OCI-LY1 (cell line): ENCODE results near the gene USB1.

Experiments
- H2AFZ ChIP-seq: fragments of 200-600 bp; sonication (generic), shearing (Covaris generic); 2 replicates; pipeline ENCODE4 v1.6.0; 2014; ENCODE audit warnings: antibody characterized with exemption, mild to moderate bottlenecking, low read length
- H3F3A ChIP-seq: fragments of 200-600 bp; sonication (generic), shearing (Covaris generic); 2 replicates; pipeline ENCODE4 v1.6.0; 2014; ENCODE audit warnings: mild to moderate bottlenecking, antibody characterized with exemption, low read length, moderate library complexity; ENCODE audit not compliant: insufficient read depth
- H3K27ac ChIP-seq: fragments of 200-600 bp; sonication (generic); 2 replicates; pipeline ENCODE4 v1.5.1; 2014; ENCODE audit warnings: low read length, mixed run types, mild to moderate bottlenecking, low read depth; ENCODE audit not compliant: poor library complexity, severe bottlenecking
- H3K27me3 ChIP-seq: fragments of 200-600 bp; sonication (generic); 2 replicates; pipeline ENCODE4 v1.6.0; 2014; ENCODE audit warnings: antibody characterized with exemption, mild to moderate bottlenecking, low read length, moderate library complexity; ENCODE audit not compliant: insufficient read depth
- H3K36me3 ChIP-seq: fragments of 200-600 bp; sonication (generic); 2 replicates; pipeline ENCODE4 v1.6.1; 2014; ENCODE audit warnings: mild to moderate bottlenecking, antibody characterized with exemption, low read length, moderate library complexity, mixed read lengths; ENCODE audit not compliant: insufficient read depth
- H3K4me1 ChIP-seq: fragments of 200-600 bp; sonication (generic); 2 replicates; pipeline ENCODE4 v1.5.1; 2014; ENCODE audit warnings: mild to moderate bottlenecking, low read length, moderate library complexity; ENCODE audit not compliant: insufficient read depth, severe bottlenecking
- H3K4me2 ChIP-seq: fragments of 200-600 bp; sonication (generic), shearing (Covaris generic); 2 replicates; pipeline ENCODE4 v1.6.1; 2014; ENCODE audit warnings: low read length
- H3K4me3 ChIP-seq: fragments of 200-600 bp; sonication (generic); 2 replicates; pipeline ENCODE4 v1.5.1; 2014; ENCODE audit warnings: low read length, low read depth, mild to moderate bottlenecking, mixed read lengths; ENCODE audit not compliant: poor library complexity, severe bottlenecking
- H3K79me2 ChIP-seq: fragments of 200-600 bp; shearing (Covaris generic); 2 replicates; pipeline ENCODE4 v1.6.1; 2016; ENCODE audit warnings: mixed run types, low read length, mixed read lengths; ENCODE audit not compliant: insufficient read depth
- H3K9ac ChIP-seq: fragments of 200-600 bp; sonication (generic), shearing (Covaris generic); 2 replicates; pipeline ENCODE4 v1.6.1; 2014; ENCODE audit warnings: mild to moderate bottlenecking, low read length, mixed read lengths
- H3K9me2 ChIP-seq: fragments of 200-600 bp; sonication (generic), shearing (Covaris generic); 2 replicates; pipeline ENCODE4 v1.6.1; 2014; ENCODE audit warnings: low read depth, mild to moderate bottlenecking, low read length, mixed read lengths
- H3K9me3 ChIP-seq: fragments of 200-600 bp; shearing (Covaris generic); 2 replicates; pipeline ENCODE4 v1.6.1; 2014; ENCODE audit warnings: low read length, mixed read lengths
- H4K20me1 ChIP-seq: fragments of 200-600 bp; sonication (generic), shearing (Covaris generic); 2 replicates; pipeline ENCODE4 v1.6.0; 2016; ENCODE audit warnings: mild to moderate bottlenecking, low read length; ENCODE audit not compliant: insufficient read depth
- CTCF ChIP-seq: fragments of 200-600 bp; sonication (generic), shearing (Covaris generic); IDR thresholded peaks from 2 replicates; pipeline ENCODE4 v1.5.1; 2017; ENCODE audit warnings: mild to moderate bottlenecking, antibody characterized with exemption, low read length, moderate library complexity, mixed read lengths
- EZH2 ChIP-seq: fragments of 200-600 bp; sonication (generic), shearing (Covaris generic); IDR thresholded peaks from 2 replicates; pipeline ENCODE4 v1.8.0; 2017; ENCODE audit warnings: borderline replicate concordance, mixed run types, mild to moderate bottlenecking, antibody characterized with exemption, low read length, moderate library complexity, mixed read lengths

The USB1 gene

GRCh38 chr16:57995721-57996405, 5.3 kb upstream of the USB1 start:
- Histone ChIP-seq H2AFZ (no peak overlapping the region), H3K9me2 (no peaks in the 10 kb centered on the region), H3F3A (no peaks in the 10 kb centered on the region), H3K4me1 (peaks cover 12% of the 10 kb centered on the region), H3K4me2 (no peak overlapping the region), H3K4me3 (no peak overlapping the region), H3K27me3 (0 out of 2 replicates have a peak, but pooled peaks cover 6% of the 10 kb centered on the region), H3K9me3 (no peaks in the 10 kb centered on the region), H3K79me2 (no peaks in the 10 kb centered on the region), H3K36me3 (peaks cover 19% of the 10 kb centered on the region), H3K9ac (no peak overlapping the region), H3K27ac (no peak overlapping the region), H4K20me1 (no peaks in the 10 kb centered on the region)
- TF ChIP-seq CTCF (no peak), EZH2 (no peak)

GRCh38 chr16:57996406-57997175, 4.6 kb upstream of the USB1 start:
- H3K4me1 ChIP-seq = peaks cover 12% of the 10 kb centered on the region
- no peak overlapping the region for H3K4me2 ChIP-seq

GRCh38 chr16:57997176-57997527, 4.1 kb upstream of the USB1 start:
- no peaks in the 10 kb centered on the region for H4K20me1 ChIP-seq

More at GRCh38 chr16:57996406-57997175, 4.6 kb upstream of the USB1 start:
- H3K27me3 ChIP-seq = no peaks in the 10 kb centered on the region
- no peak overlapping the region for H3K9ac ChIP-seq
- H3K9me2 ChIP-seq = no peaks in the 10 kb centered on the region
- H3K36me3 ChIP-seq = peaks cover 19% of the 10 kb centered on the region
- H3K79me2 ChIP-seq = no peaks in the 10 kb centered on the region
- H3K4me3 ChIP-seq = no peak overlapping the region
- TF ChIP-seq EZH2 (no peak), CTCF (no peak)
- no peaks in the 10 kb centered on the region for H4K20me1 ChIP-seq
- no peak overlapping the region for H2AFZ ChIP-seq
- no peak overlapping the region for H3K27ac ChIP-seq
- no peaks in the 10 kb centered on the region for H3K9me3 ChIP-seq
- H3F3A ChIP-seq = no peaks in the 10 kb centered on the region

More at GRCh38 chr16:57997176-57997527, 4.1 kb upstream of the USB1 start:
- no peaks in the 10 kb centered on the region for H3K27me3 ChIP-seq
- no peaks in the 10 kb centered on the region for H3K9me3 ChIP-seq
- H3K4me1 ChIP-seq = peaks cover 18% of the 10 kb centered on the region
- H3K27ac ChIP-seq = no peak overlapping the region
- no peak overlapping the region for H3K9ac ChIP-seq
- peaks cover 19% of the 10 kb centered on the region for H3K36me3 ChIP-seq
- no peaks in the 10 kb centered on the region for H3K79me2 ChIP-seq
- H2AFZ ChIP-seq = no peak overlapping the region
- TF ChIP-seq EZH2 (no peak), CTCF (no peak)
- H3F3A ChIP-seq = no peaks in the 10 kb centered on the region
- H3K4me2 ChIP-seq = no peak overlapping the region
- no peaks in the 10 kb centered on the region for H3K9me2 ChIP-seq
- no peak overlapping the region for H3K4me3 ChIP-seq
